ENCODE data around the gene RTP3. TPM values are rescaled to one million over a fixed set of nuclear protein-coding genes. Genes with fewer than 3 reads are reported as not detected.

Gene RTP3
- total RNA-seq, 1 experiment from 2014 or later = not detected

DNA sequence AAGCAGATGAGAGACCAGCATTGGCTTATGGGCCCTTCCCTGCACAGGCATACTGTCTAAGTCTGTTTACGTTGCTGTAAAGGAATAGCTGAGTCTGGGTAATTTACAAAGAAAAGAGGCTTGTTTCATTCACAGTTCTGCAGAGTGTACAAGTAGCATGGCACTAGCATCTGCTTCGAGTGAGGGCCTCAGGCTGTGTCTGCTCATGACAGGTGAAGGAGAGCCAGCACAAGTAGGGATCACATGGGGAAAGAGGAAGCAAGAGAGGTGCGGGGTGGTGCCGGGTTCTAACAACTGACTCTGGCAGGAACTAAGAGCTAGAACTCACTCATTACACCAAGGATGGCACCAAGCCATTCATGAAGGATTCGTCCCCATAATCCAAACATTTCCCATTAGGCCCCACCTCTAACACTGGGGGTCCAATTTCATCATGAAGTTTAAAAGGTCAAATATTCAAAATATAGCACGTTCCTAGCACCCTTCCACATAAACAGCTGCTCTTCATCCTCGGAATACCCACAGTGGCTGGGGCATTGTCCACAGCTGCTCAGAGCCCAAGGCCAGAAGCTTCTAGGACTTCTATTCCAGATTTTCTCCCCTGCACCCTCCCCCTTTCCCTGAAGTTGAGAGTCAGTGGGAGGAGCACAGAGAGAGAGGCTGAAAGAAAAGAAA lies 5.6 kb downstream of the RTP3 start:
- Histone ChIP-seq H3K4me2 (ENCODE audit: low read length) (no peak overlapping the region), H4K20me1 (ENCODE audit: insufficient read depth) (no peaks in the 10 kb centered on the region), H3K27ac (ENCODE audit: low read depth, low read length) (no peak overlapping the region), H3K4me1 (ENCODE audit: control insufficient read depth in 1 of 2, insufficient read depth in 2 of 2, low read length in 2 of 2) (no peaks in the 10 kb centered on the region), H3K27me3 (ENCODE audit: insufficient read depth, low read length) (no peaks in the 10 kb centered on the region), H3K4me3 (replicated peaks in 1 of 2; ENCODE audit: low read depth in 1 of 2, low read length in 2 of 2) (no peak overlapping the region), H3K9me3 (ENCODE audit: control insufficient read depth in 1 of 2, insufficient read depth in 1 of 2, low read depth in 1 of 2, low read length in 2 of 2) (no peaks in the 10 kb centered on the region), H2AFZ (ENCODE audit: low read depth, low read length, poor library complexity, severe bottlenecking) (no peak overlapping the region), H3K9me2 (ENCODE audit: insufficient read depth) (no peaks in the 10 kb centered on the region), H3K9ac (ENCODE audit: low read length) (no peak overlapping the region), H3K36me3 (ENCODE audit: control insufficient read depth in 1 of 2, insufficient read depth in 2 of 2, low read length in 2 of 2) (no peaks in the 10 kb centered on the region), H3K79me2 (ENCODE audit: insufficient read depth, low read length) (no peaks in the 10 kb centered on the region)
- DNase-seq (ENCODE audit: low read depth, low spot score) = no peak
- BruUV-seq (replicated peaks) = no TSS peak
- ATAC-seq = no peak
- ChIA-PET CTCF (no interaction called here), POLR2A (no interaction called here), RAD21 (ENCODE audit: low non-redundant PET in 1 of 2, low total read pairs in 2 of 2, uncharacterized antibody in 2 of 2, unreplicated experiment in 2 of 2) (no interaction called here)
- intact Hi-C loops (cut with micrococcal nuclease) = no loop called here
- TF ChIP-seq EZH2 (IDR thresholded peaks at IDR 0.05) (no peak), MAX (IDR thresholded peaks at IDR 0.05) (no peak), JUND (IDR thresholded peaks at IDR 0.05) (no peak), YY1 (IDR thresholded peaks at IDR 0.05; ENCODE audit: extremely low read depth, insufficient replicate concordance, low read depth, low read length) (no peak), ZNF274 (IDR thresholded peaks at IDR 0.05; ENCODE audit: low read depth, low read length) (no peak), EGR1 (IDR thresholded peaks at IDR 0.05; ENCODE audit: low read depth) (no peak), POLR2A (IDR thresholded peaks at IDR 0.05; ENCODE audit: borderline replicate concordance, extremely low read depth, insufficient read depth, insufficient read length) (no peak), CEBPB (IDR thresholded peaks at IDR 0.05; ENCODE audit: low read depth) (no peak), POLR2AphosphoS5 (IDR thresholded peaks at IDR 0.05; ENCODE audit: low read depth, low read length) (no peak), ZBTB33 (IDR thresholded peaks at IDR 0.05; ENCODE audit: extremely low read depth, insufficient replicate concordance, low read length) (no peak), SP1 (IDR thresholded peaks at IDR 0.05; ENCODE audit: low read depth) (no peak), SIN3A (IDR thresholded peaks at IDR 0.05; ENCODE audit: low read depth) (no peak), ATF3 (IDR thresholded peaks at IDR 0.05) (no peak), CBX3 (IDR thresholded peaks at IDR 0.05; ENCODE audit: low read depth) (no peak), ZFX (IDR thresholded peaks at IDR 0.05) (no peak), ELF1 (IDR thresholded peaks at IDR 0.05; ENCODE audit: borderline replicate concordance, low read depth) (no peak), SRF (IDR thresholded peaks at IDR 0.05; ENCODE audit: low read depth) (no peak), TCF7L2 (IDR thresholded peaks at IDR 0.05; ENCODE audit: borderline replicate concordance, extremely low read depth, insufficient read depth, insufficient read length) (no peak), RAD21 (IDR thresholded peaks at IDR 0.05; ENCODE audit: low read depth) (no peak)
- TF ChIP-seq, protein P1, sequence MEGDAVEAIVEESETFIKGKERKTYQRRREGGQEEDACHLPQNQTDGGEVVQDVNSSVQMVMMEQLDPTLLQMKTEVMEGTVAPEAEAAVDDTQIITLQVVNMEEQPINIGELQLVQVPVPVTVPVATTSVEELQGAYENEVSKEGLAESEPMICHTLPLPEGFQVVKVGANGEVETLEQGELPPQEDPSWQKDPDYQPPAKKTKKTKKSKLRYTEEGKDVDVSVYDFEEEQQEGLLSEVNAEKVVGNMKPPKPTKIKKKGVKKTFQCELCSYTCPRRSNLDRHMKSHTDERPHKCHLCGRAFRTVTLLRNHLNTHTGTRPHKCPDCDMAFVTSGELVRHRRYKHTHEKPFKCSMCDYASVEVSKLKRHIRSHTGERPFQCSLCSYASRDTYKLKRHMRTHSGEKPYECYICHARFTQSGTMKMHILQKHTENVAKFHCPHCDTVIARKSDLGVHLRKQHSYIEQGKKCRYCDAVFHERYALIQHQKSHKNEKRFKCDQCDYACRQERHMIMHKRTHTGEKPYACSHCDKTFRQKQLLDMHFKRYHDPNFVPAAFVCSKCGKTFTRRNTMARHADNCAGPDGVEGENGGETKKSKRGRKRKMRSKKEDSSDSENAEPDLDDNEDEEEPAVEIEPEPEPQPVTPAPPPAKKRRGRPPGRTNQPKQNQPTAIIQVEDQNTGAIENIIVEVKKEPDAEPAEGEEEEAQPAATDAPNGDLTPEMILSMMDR (IDR thresholded peaks at IDR 0.05 in 2 of 3, conservative IDR thresholded peaks at IDR 0.05 in 1 of 3; ENCODE audit: borderline replicate concordance in 1 of 3, insufficient read depth in 1 of 3, low read depth in 2 of 3, low read length in 2 of 3) = no peak
